ENCODE results near the gene LRRFIP1.
"Not testable (repeated sequence)": the region's sequence is repeated elsewhere in the genome, so short reads cannot be mapped to it uniquely, and the experiment has no call there.

GRCh38 chr2:237688541-237688940 is 61.2 kb downstream of the LRRFIP1 start:
- not testable (repeated sequence) for TF ChIP-seq POLR2A, CTCF (IDR thresholded peaks at IDR 0.05)

All from adrenal gland (tissue), 5 donors.